GM06990 (cell line): ENCODE data around the gene CARMIL1.
"Not testable (repeated sequence)": the region's sequence is repeated elsewhere in the genome, so short reads cannot be mapped to it uniquely, and the experiment has no call there.

Experiments
- DNase-seq: peaks from one replicate; pipeline ENCODE4 v3.0.0-alpha.2; 2011; ENCODE audit not compliant: insufficient read length; ENCODE audit errors: extremely low read depth
- H3K27me3 ChIP-seq: replicated peaks from 2 replicates; pipeline ENCODE4 v1.6.0; 2011; ENCODE audit warnings: low read length; ENCODE audit not compliant: control insufficient read depth, insufficient read depth
- H3K36me3 ChIP-seq: 2 replicates; pipeline ENCODE4 v1.5.1; 2011; ENCODE audit warnings: low read length; ENCODE audit not compliant: control insufficient read depth, insufficient read depth
- H3K4me3 ChIP-seq: replicated peaks from 2 replicates; pipeline ENCODE4 v1.5.1; 2011; ENCODE audit warnings: low read depth, mild to moderate bottlenecking, control low read depth, low read length
- CTCF ChIP-seq: IDR thresholded peaks from 2 replicates; pipeline ENCODE4 v1.5.1; 2011; ENCODE audit warnings: low read length, control low read depth, mild to moderate bottlenecking, inconsistent platforms; ENCODE audit not compliant: insufficient read depth, poor library complexity, severe bottlenecking

The CARMIL1 gene

GRCh38 chr6:25582101-25582500 lies 302.9 kb downstream of the CARMIL1 start:
- TF ChIP-seq CTCF = no peak

GRCh38 chr6:25583099-25583498 lies 303.9 kb downstream of the CARMIL1 start:
- DNase-seq = no peak
- Histone ChIP-seq H3K27me3 (no peaks in the 10 kb centered on the region), H3K36me3 (no peaks in the 10 kb centered on the region), H3K4me3 (no peak overlapping the region)
- no peak for TF ChIP-seq CTCF

More at GRCh38 chr6:25582101-25582500, 302.9 kb downstream of the CARMIL1 start:
- H3K4me3 ChIP-seq = no peak overlapping the region
- H3K27me3 ChIP-seq = no peaks in the 10 kb centered on the region
- no peaks in the 10 kb centered on the region for H3K36me3 ChIP-seq
- DNase-seq = no peak

- no peak for DNase-seq
These were observed 304.7 kb downstream of the CARMIL1 start for GRCh38 chr6:25583906-25584305.

GRCh38 chr6:25585225-25585624 lies 306.1 kb downstream of the CARMIL1 start:
- TF ChIP-seq CTCF = no peak
- DNase-seq = no peak
- no peak overlapping the region for H3K4me3 ChIP-seq
- H3K27me3 ChIP-seq = no peaks in the 10 kb centered on the region
- no peaks in the 10 kb centered on the region for H3K36me3 ChIP-seq

More at GRCh38 chr6:25583906-25584305, 304.7 kb downstream of the CARMIL1 start:
- Histone ChIP-seq H3K4me3 (no peak overlapping the region), H3K36me3 (no peaks in the 10 kb centered on the region), H3K27me3 (no peaks in the 10 kb centered on the region)
- no peak for TF ChIP-seq CTCF

- not testable (repeated sequence) for H3K36me3 ChIP-seq
These were observed 306.9 kb downstream of the CARMIL1 start for GRCh38 chr6:25586119-25586518.

GRCh38 chr6:25586927-25587326 lies 307.8 kb downstream of the CARMIL1 start:
- H3K36me3 ChIP-seq = no peaks in the 10 kb centered on the region
- no peak for DNase-seq
- no peak overlapping the region for H3K4me3 ChIP-seq
- no peaks in the 10 kb centered on the region for H3K27me3 ChIP-seq
- no peak for TF ChIP-seq CTCF

More at GRCh38 chr6:25586119-25586518, 306.9 kb downstream of the CARMIL1 start:
- not testable (repeated sequence) for H3K27me3 ChIP-seq, DNase-seq, H3K4me3 ChIP-seq
